GM21529 (cell line): Measurements from ENCODE around the gene SETD6.

Source experiments
- ATAC-seq: cut with Tn5 transposase; IDR thresholded peaks from one replicate; pipeline ENCODE4 v1.9.1; 2021; ENCODE audit not compliant: unreplicated experiment

SETD6 gene

GRCh38 chr16:58493756-58494431 is 21.4 kb upstream of the SETD6 start:
- ATAC-seq = no peak

GRCh38 chr16:58494981-58495520 is 20.3 kb upstream of the SETD6 start:
- peak; percentile 70 for ATAC-seq

GRCh38 chr16:58495521-58496331 is 19.6 kb upstream of the SETD6 start:
- ATAC-seq = no peak

GRCh38 chr16:58497468-58497867 is 17.8 kb upstream of the SETD6 start:
- ATAC-seq = no peak

- no peak for ATAC-seq
Observed at GRCh38 chr16:58497935-58498334, 17.4 kb upstream of the SETD6 start.

GRCh38 chr16:58498341-58499091 is 16.8 kb upstream of the SETD6 start:
- ATAC-seq = no peak

GRCh38 chr16:58499092-58499511 is 16.2 kb upstream of the SETD6 start:
- no peak for ATAC-seq

- ATAC-seq = peak; percentile 76
Observed at GRCh38 chr16:58499615-58500351, 15.5 kb upstream of the SETD6 start, which contains the start of gene NDRG4. TSS of gene NDRG4 (plus strand) at chr16:58500143. CDS start at chr16:58500249, 106 bp downstream.

- no peak for ATAC-seq
Observed at GRCh38 chr16:58500430-58501241, 14.7 kb upstream of the SETD6 start.

GRCh38 chr16:58501242-58502131 is 13.8 kb upstream of the SETD6 start:
- no peak for ATAC-seq

- no peak for ATAC-seq
Observed at GRCh38 chr16:58502217-58502921, 12.9 kb upstream of the SETD6 start.

GRCh38 chr16:58503166-58503862 is 12.0 kb upstream of the SETD6 start:
- no peak for ATAC-seq

GRCh38 chr16:58503863-58504688 is 11.2 kb upstream of the SETD6 start:
- ATAC-seq = no peak

GRCh38 chr16:58506241-58507194 is 8.8 kb upstream of the SETD6 start:
- no peak for ATAC-seq

GRCh38 chr16:58507195-58507962 is 7.9 kb upstream of the SETD6 start:
- no peak for ATAC-seq
